NB4 (cell line): ENCODE data around the gene SIX4.

ENCODE experiments used
- MYC ChIP-seq: IDR thresholded peaks from 2 replicates; pipeline ENCODE4 v1.6.1; 2011; ENCODE audit warnings: low read depth, low read length
- POLR2A ChIP-seq: IDR thresholded peaks from 2 replicates; pipeline ENCODE4 v1.6.1; 2011; ENCODE audit warnings: mild to moderate bottlenecking; ENCODE audit not compliant: insufficient read length; ENCODE audit errors: extremely low read depth
- TF ChIP-seq, protein P1 (sequence below): IDR thresholded peaks from one replicate; pipeline ENCODE4 v1.5.1; 2012; ENCODE audit warnings: low read depth, low read length

DNA sequence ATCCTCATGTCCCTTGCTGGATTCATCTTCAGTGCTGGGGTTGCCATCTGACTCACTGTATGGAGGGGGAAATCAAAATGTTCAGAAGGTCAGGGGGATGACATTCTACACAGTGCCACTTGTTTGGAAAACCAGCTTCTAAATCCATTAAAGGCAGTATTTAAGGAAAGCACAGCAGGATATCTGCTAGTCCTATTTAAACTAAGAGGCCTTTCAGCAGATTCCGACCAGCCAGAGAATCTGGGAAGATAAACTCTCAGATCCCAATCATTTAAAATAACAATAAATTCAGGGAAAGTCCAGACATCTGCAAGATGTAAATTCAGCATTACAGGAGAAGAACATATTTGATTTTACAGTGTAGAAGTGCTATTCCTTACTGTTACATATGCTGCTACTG lies 3.8 kb downstream of the SIX4 start:
- TF ChIP-seq, protein P1, sequence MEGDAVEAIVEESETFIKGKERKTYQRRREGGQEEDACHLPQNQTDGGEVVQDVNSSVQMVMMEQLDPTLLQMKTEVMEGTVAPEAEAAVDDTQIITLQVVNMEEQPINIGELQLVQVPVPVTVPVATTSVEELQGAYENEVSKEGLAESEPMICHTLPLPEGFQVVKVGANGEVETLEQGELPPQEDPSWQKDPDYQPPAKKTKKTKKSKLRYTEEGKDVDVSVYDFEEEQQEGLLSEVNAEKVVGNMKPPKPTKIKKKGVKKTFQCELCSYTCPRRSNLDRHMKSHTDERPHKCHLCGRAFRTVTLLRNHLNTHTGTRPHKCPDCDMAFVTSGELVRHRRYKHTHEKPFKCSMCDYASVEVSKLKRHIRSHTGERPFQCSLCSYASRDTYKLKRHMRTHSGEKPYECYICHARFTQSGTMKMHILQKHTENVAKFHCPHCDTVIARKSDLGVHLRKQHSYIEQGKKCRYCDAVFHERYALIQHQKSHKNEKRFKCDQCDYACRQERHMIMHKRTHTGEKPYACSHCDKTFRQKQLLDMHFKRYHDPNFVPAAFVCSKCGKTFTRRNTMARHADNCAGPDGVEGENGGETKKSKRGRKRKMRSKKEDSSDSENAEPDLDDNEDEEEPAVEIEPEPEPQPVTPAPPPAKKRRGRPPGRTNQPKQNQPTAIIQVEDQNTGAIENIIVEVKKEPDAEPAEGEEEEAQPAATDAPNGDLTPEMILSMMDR: no peak
- TF ChIP-seq POLR2A (no peak), MYC (no peak)
